GM20431 (cell line): ENCODE results near the gene PRND.
"Not testable (repeated sequence)": the region's sequence is repeated elsewhere in the genome, so short reads cannot be mapped to it uniquely, and the experiment has no call there.

Experiments
- in situ Hi-C: fragments of 300-500 bp; cut with MseI, MboI; formaldehyde crosslinking; loops from one replicate; pipeline ENCODE4 v1.15.0; 2020; ENCODE audit warnings: low sequenced_read_pairs; ENCODE audit not compliant: unreplicated experiment

Gene PRND

GRCh38 chr20:4772132-4772531 is 50.4 kb downstream of the PRND start:
- in situ Hi-C loops = no loop called here

- in situ Hi-C loops = not testable (repeated sequence)
These were observed 51.3 kb downstream of the PRND start for GRCh38 chr20:4773014-4773413.

GRCh38 chr20:4773736-4774135 is 52.0 kb downstream of the PRND start:
- in situ Hi-C loops = no loop called here

GRCh38 chr20:4774207-4774606 is 52.5 kb downstream of the PRND start:
- in situ Hi-C loops = no loop called here

- in situ Hi-C loops = no loop called here
These were observed 53.8 kb downstream of the PRND start for GRCh38 chr20:4775322-4776078.

- in situ Hi-C loops = no loop called here
These were observed 54.4 kb downstream of the PRND start for GRCh38 chr20:4776079-4776630.
